Gastrocnemius medialis (tissue), 4 donors: ENCODE results near the gene ANKRD36C. TPM values are rescaled to one million over a fixed set of nuclear protein-coding genes. Genes with fewer than 3 reads are reported as not detected.
"Not testable (repeated sequence)": the region's sequence is repeated elsewhere in the genome, so short reads cannot be mapped to it uniquely, and the experiment has no call there.

Experiments
- ATAC-seq, 2 donors: fragments of 150-250 bp; one replicate each; pipeline ENCODE4 v1.9.1; 2016
- DNase-seq, 2 donors: peaks; one replicate each; pipeline ENCODE4 v3.0.0-alpha.2; 2019
- H3K27ac ChIP-seq, 4 donors: fragments of 200-600 bp; sonication (generic); 1 replicate in 1 of 4; 2 replicates in 3 of 4; pipeline ENCODE4 v1.5.1; 2016 to 2018; ENCODE audit warnings: mild to moderate bottlenecking in 2 of 4, moderate library complexity in 1 of 4
- H3K27me3 ChIP-seq, 3 donors: fragments of 200-600 bp; sonication (generic) in 2 of 3; 1 replicate in 1 of 3; 2 replicates in 2 of 3; pipeline versions ENCODE4 v1.5.1 to v1.6.0; 2016 to 2019; ENCODE audit warnings: mild to moderate bottlenecking in 1 of 3, moderate library complexity in 1 of 3
- H3K36me3 ChIP-seq, 2 donors: fragments of 200-600 bp; sonication (generic) in 1 of 2; one replicate each; pipeline ENCODE4 v1.5.1; 2017 to 2018
- H3K4me1 ChIP-seq, 2 donors: fragments of 200-600 bp; sonication (generic) in 1 of 2; one replicate each; pipeline ENCODE4 v1.5.1; 2016 to 2017; ENCODE audit warnings: mild to moderate bottlenecking in 2 of 2
- H3K4me3 ChIP-seq, 4 donors: fragments of 200-600 bp; sonication (generic) in 3 of 4; 1 replicate in 1 of 4; 2 replicates in 3 of 4; pipeline ENCODE4 v1.5.1; 2016 to 2019; ENCODE audit warnings: mild to moderate bottlenecking in 2 of 4
- H3K9me3 ChIP-seq, 3 donors: fragments of 200-600 bp; sonication (generic) in 2 of 3; 1 replicate in 1 of 3; 2 replicates in 2 of 3; pipeline ENCODE4 v1.5.1; 2016 to 2019
- POLR2A ChIP-seq, 2 donors: fragments of 450-650 bp; IDR thresholded peaks; one replicate each; pipeline ENCODE4 v1.6.1; 2017; ENCODE audit warnings: antibody characterized with exemption in 2 of 2, mild to moderate bottlenecking in 2 of 2, moderate library complexity in 2 of 2
- in situ Hi-C, 4 donors: fragments of 200-750 bp; cut with MboI; loops; one replicate each; pipeline versions ENCODE4 v1.15.0 to v1.8.0; 2017; ENCODE audit warnings: low sequenced_read_pairs in 4 of 4
- intact Hi-C: fragments of 100-400 bp; cut with DNase I; formaldehyde crosslinking; loops from one replicate; pipeline ENCODE4 v1.15.1; 2023; ENCODE audit warnings: low total_unique reads
- total RNA-seq, 4 donors: library from RNA; depleted of rRNA; stranded (reverse); fragments of >200 nt; gene quantifications; one replicate each; pipeline versions ENCODE4 v1.1.0 to v1.2.3, GENCODE V29; 2016

The ANKRD36C gene
- total RNA-seq, 4 donors from 2014 or later = 1.2 to 7.3 (median 1.6) TPM

- peak overlapping the region in 2 of 4 donors; percentile 28 to 73 for H3K27ac ChIP-seq
- H3K36me3 ChIP-seq, DNase-seq, H3K4me1 ChIP-seq, H3K9me3 ChIP-seq, ATAC-seq, H3K27me3 ChIP-seq, H3K4me3 ChIP-seq, intact Hi-C loops: not testable (repeated sequence)
- in situ Hi-C loops = loop anchor here (25.0 kb wide), 3 partner anchors 99 to 499 kb away; partner anchors contain the start of genes NEURL3 (in 3 of the 4), ADRA2B (in 2 of the 4), CIAO1 (in 1 of the 4) and TMEM127 (in 1 of the 4)
These were observed 21.2 kb upstream of the ANKRD36C start for GRCh38 chr2:96012792-96013264.

GRCh38 chr2:96012086-96012791 lies 20.6 kb upstream of the ANKRD36C start:
- intact Hi-C loops, H3K4me3 ChIP-seq, H3K9me3 ChIP-seq, DNase-seq, H3K27me3 ChIP-seq, H3K4me1 ChIP-seq, H3K36me3 ChIP-seq, ATAC-seq: not testable (repeated sequence)
- H3K27ac ChIP-seq = peak overlapping the region in 2 of 4 donors; percentile 28 to 73
- in situ Hi-C loops = loop anchor here (25.0 kb wide), 3 partner anchors 100 to 500 kb away; partner anchors contain the start of genes NEURL3 (in 3 of the 4), ADRA2B (in 2 of the 4), CIAO1 (in 1 of the 4) and TMEM127 (in 1 of the 4)

GRCh38 chr2:96011129-96011455 lies 19.5 kb upstream of the ANKRD36C start:
- intact Hi-C loops, H3K27me3 ChIP-seq, H3K36me3 ChIP-seq, H3K9me3 ChIP-seq, H3K4me1 ChIP-seq, DNase-seq: not testable (repeated sequence)
- in situ Hi-C loops = loop anchor here (25.0 kb wide), 3 partner anchors 101 to 501 kb away; partner anchors contain the start of genes NEURL3 (in 3 of the 4), ADRA2B (in 2 of the 4), CIAO1 (in 1 of the 4) and TMEM127 (in 1 of the 4)
- Histone ChIP-seq H3K4me3 (peak overlapping the region in 1 of 4 donors; percentile 20), H3K27ac (peak overlapping the region; percentile 36 to 73 (median 64))
- ATAC-seq = peak; percentile 28 to 40

- intact Hi-C loops, H3K27me3 ChIP-seq, H3K4me1 ChIP-seq, H3K36me3 ChIP-seq, H3K9me3 ChIP-seq: not testable (repeated sequence)
- in situ Hi-C loops = loop anchor here (25.0 kb wide), 3 partner anchors 102 to 502 kb away; partner anchors contain the start of genes NEURL3 (in 3 of the 4), ADRA2B (in 2 of the 4), CIAO1 (in 1 of the 4) and TMEM127 (in 1 of the 4)
- DNase-seq (peak; percentile 91), ATAC-seq (peak; percentile 95 to 96)
- H3K4me3 ChIP-seq = peak overlapping the region; percentile 62 to 82 (median 70)
- H3K27ac ChIP-seq = peak overlapping the region; percentile 88 to 94 (median 88)
- TF ChIP-seq POLR2A (IDR thresholded peaks at IDR 0.05) = peak; percentile 48 to 64
These were observed 18.9 kb upstream of the ANKRD36C start for GRCh38 chr2:96010320-96011128.

GRCh38 chr2:96009833-96010232 lies 18.2 kb upstream of the ANKRD36C start:
- peak; percentile 61 to 68 for ATAC-seq
- not testable (repeated sequence) for H3K4me1 ChIP-seq, H3K36me3 ChIP-seq, H3K9me3 ChIP-seq, DNase-seq, H3K27me3 ChIP-seq
- intact Hi-C loops (loop anchor here (5.0 kb wide), 1 partner anchor 107 kb away; the partner anchor contains the start of gene ADRA2B), in situ Hi-C loops (loop anchor here (25.0 kb wide), 3 partner anchors 102 to 502 kb away; partner anchors contain the start of genes NEURL3 (in 3 of the 4), ADRA2B (in 2 of the 4), CIAO1 (in 1 of the 4) and TMEM127 (in 1 of the 4))
- H3K27ac ChIP-seq = peak overlapping the region; percentile 88 to 94 (median 88)
- peak overlapping the region; percentile 62 to 82 (median 70) for H3K4me3 ChIP-seq

- not testable (repeated sequence) for H3K4me1 ChIP-seq, H3K27ac ChIP-seq, H3K36me3 ChIP-seq, DNase-seq, H3K4me3 ChIP-seq, ATAC-seq, H3K27me3 ChIP-seq, H3K9me3 ChIP-seq
- in situ Hi-C loops = loop anchor here (25.0 kb wide), 3 partner anchors 104 to 504 kb away; partner anchors contain the start of genes NEURL3 (in 3 of the 4), ADRA2B (in 2 of the 4), CIAO1 (in 1 of the 4) and TMEM127 (in 1 of the 4)
- intact Hi-C loops = loop anchor here (5.0 kb wide), 1 partner anchor 109 kb away; the partner anchor contains the start of gene ADRA2B
These were observed 16.4 kb upstream of the ANKRD36C start for GRCh38 chr2:96008051-96008450.

GRCh38 chr2:96006248-96006647 lies 14.6 kb upstream of the ANKRD36C start:
- not testable (repeated sequence) for ATAC-seq, H3K27ac ChIP-seq, H3K9me3 ChIP-seq, H3K4me1 ChIP-seq, DNase-seq, H3K27me3 ChIP-seq, H3K36me3 ChIP-seq, H3K4me3 ChIP-seq
- intact Hi-C loops (loop anchor here (5.0 kb wide), 1 partner anchor 111 kb away; the partner anchor contains the start of gene ADRA2B), in situ Hi-C loops (loop anchor here (25.0 kb wide), 3 partner anchors 106 to 506 kb away; partner anchors contain the start of genes NEURL3 (in 3 of the 4), ADRA2B (in 2 of the 4), CIAO1 (in 1 of the 4) and TMEM127 (in 1 of the 4))
